BE2C (cell line): ENCODE measurements around the gene BAHCC1.
A peak's percentile ranks its signal among the peaks of the same experiment; 100 is the strongest.

Experiments used
- DNase-seq: peaks from one replicate; pipeline ENCODE4 v3.0.0-alpha.2; 2020
- H3K27me3 ChIP-seq: fragments of 250-450 bp; sonication (Bioruptor Pico); 2 replicates; pipeline ENCODE4 v1.5.1; 2020; ENCODE audit warnings: mild to moderate bottlenecking
- H3K36me3 ChIP-seq: fragments of 250-450 bp; sonication (Bioruptor Pico); 2 replicates; pipeline ENCODE4 v1.5.1; 2020; ENCODE audit warnings: mild to moderate bottlenecking
- H3K4me1 ChIP-seq: fragments of 250-450 bp; sonication (Bioruptor Pico); 2 replicates; pipeline ENCODE4 v1.5.1; 2020
- H3K4me3 ChIP-seq: 2 replicates; pipeline ENCODE4 v1.5.1; 2011; ENCODE audit warnings: low read depth, low read length
- H3K9me3 ChIP-seq: fragments of 250-450 bp; sonication (Bioruptor Pico); 2 replicates; pipeline ENCODE4 v1.5.1; 2020
- TF ChIP-seq, protein P1 (sequence below): IDR thresholded peaks from 2 replicates; pipeline ENCODE4 v1.5.1; 2012; ENCODE audit warnings: mild to moderate bottlenecking, low read depth, low read length

The BAHCC1 gene

DNA sequence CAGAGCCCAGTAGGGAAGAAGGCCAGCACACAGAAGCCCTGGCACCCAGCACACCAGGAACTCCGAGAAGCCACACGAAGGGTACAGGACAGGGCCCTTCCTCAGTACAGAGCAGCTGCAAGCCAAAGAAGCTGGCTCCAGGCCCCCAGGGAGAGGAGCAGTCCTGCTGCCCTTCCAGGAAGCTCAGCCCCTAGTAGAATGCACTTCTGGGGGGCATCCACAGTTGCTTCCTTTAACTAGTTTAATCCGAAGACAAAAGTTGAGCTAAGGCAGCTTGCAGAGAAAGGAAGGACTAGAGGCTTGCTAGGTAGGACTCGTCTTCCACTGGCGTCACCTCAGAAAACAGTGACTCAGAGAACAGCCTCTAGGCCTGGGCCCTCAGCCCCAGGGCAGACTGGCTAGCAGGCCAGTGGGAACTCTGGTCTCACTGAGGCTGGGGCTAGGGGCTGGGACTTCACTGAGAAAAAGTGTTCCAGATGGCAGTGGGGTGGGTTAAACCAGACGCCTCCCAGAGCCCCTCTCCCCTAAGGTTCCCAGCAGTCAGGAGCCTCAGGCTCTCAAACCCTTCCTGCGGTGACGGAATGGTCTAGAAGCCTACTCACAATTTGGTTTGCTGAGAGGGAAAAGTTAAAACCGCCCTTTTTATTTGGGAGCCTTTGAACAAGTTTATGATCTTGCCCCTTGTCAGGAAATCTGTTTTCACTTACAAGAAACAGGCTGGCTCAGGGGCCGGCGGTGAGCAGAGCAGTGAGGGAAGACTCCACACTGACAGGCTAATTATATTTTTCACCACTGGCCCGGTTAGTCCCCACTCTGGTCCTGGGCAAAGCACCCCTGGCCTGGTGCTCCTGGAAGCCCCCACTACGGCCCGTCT, 75.9 kb downstream of the BAHCC1 start:
- no peaks in the 10 kb centered on the region for H3K4me1 ChIP-seq

DNA sequence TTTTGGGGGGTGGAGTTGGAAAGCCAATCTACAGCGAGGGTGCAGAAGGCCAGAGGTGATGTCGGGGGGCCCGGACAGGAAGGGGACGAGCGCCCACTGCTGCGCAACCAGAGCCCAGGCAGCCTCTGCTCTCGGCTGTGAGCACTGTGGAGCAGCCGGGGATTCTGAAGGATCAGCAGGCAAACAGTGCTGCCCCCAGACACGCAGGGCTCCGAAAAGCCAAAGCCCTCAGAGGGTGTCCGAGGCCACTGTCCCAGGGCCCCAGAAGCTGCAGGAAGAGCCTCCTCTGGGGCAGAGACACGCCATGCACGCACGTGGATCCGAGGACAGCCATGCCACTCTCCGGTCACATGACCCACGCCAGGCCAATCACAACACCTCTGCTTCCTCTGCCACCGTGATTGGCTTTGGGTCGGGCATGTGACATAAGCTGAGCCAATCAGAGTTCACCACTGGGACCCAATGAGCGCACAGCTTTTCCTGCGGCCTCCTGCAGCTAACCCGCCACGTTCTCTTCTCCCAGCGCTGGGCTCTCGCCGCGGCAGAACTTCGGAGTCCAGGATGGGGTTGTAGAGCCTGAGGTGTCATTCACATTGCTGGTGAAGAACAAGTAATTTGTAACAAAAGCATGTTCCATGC, 76.7 kb downstream of the BAHCC1 start:
- Histone ChIP-seq H3K36me3 (no peaks in the 10 kb centered on the region), H3K4me1 (no peaks in the 10 kb centered on the region), H3K9me3 (no peaks in the 10 kb centered on the region), H3K4me3 (no peak overlapping the region), H3K27me3 (no peaks in the 10 kb centered on the region)
- peak; percentile 56 for DNase-seq
- TF ChIP-seq, protein P1, sequence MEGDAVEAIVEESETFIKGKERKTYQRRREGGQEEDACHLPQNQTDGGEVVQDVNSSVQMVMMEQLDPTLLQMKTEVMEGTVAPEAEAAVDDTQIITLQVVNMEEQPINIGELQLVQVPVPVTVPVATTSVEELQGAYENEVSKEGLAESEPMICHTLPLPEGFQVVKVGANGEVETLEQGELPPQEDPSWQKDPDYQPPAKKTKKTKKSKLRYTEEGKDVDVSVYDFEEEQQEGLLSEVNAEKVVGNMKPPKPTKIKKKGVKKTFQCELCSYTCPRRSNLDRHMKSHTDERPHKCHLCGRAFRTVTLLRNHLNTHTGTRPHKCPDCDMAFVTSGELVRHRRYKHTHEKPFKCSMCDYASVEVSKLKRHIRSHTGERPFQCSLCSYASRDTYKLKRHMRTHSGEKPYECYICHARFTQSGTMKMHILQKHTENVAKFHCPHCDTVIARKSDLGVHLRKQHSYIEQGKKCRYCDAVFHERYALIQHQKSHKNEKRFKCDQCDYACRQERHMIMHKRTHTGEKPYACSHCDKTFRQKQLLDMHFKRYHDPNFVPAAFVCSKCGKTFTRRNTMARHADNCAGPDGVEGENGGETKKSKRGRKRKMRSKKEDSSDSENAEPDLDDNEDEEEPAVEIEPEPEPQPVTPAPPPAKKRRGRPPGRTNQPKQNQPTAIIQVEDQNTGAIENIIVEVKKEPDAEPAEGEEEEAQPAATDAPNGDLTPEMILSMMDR: no peak

More for the DNA sequence above, 75.9 kb downstream of the BAHCC1 start:
- no peaks in the 10 kb centered on the region for H3K27me3 ChIP-seq
- no peaks in the 10 kb centered on the region for H3K9me3 ChIP-seq
- DNase-seq: no peak
- H3K4me3 ChIP-seq: no peak overlapping the region
- TF ChIP-seq, protein P1: no peak
- H3K36me3 ChIP-seq: no peaks in the 10 kb centered on the region

DNA sequence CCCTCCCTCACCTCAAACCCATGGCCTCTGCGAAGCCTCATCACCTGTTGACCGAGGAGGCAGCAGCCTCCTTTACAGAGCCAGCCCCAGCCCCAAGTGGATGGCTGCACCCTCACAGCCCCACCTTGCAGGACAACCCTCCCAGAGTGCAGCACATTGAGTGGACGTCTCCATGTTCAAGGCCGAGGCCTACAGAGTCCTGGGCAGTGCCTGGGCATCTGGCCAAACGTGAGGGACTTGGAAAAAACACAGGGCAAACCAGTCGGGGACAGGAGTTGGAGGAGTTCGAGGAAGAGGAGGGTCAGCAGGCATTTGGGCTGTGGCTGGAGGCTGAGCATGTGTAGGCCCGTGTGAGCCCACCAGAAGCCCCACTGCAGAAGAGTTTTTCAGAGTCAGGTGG, 77.8 kb downstream of the BAHCC1 start:
- TF ChIP-seq, protein P1: no peak
- DNase-seq: no peak
- H3K27me3 ChIP-seq: no peaks in the 10 kb centered on the region
- no peaks in the 10 kb centered on the region for H3K9me3 ChIP-seq
- H3K4me3 ChIP-seq: no peak overlapping the region
- H3K4me1 ChIP-seq: no peaks in the 10 kb centered on the region
- H3K36me3 ChIP-seq: no peaks in the 10 kb centered on the region

DNA sequence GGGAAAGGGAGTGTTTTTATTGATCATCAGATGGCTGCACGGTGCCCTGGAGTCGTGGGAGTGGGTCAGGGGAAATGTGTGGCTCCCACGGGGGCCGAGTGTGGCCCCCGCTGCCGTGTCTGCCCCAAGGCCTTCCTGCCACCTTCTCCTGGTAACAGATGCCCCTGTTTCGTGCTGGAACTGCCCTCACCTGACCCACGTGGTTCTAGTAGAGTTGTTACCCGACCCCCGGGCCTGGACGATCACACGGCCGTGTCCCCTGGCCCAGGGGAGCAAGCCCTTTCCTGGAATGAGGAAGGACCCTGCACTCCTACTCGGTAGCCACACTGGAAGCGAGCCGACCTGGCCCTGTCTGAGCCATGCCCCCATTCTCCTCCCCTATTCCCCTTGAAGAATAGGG, 79.7 kb downstream of the BAHCC1 start:
- Histone ChIP-seq H3K4me3 (no peak overlapping the region), H3K36me3 (no peaks in the 10 kb centered on the region), H3K27me3 (no peaks in the 10 kb centered on the region), H3K4me1 (peaks cover 4% of the 10 kb centered on the region; the same call in 1 of the 2 replicates), H3K9me3 (no peaks in the 10 kb centered on the region)
- TF ChIP-seq, protein P1: no peak
- DNase-seq: no peak

DNA sequence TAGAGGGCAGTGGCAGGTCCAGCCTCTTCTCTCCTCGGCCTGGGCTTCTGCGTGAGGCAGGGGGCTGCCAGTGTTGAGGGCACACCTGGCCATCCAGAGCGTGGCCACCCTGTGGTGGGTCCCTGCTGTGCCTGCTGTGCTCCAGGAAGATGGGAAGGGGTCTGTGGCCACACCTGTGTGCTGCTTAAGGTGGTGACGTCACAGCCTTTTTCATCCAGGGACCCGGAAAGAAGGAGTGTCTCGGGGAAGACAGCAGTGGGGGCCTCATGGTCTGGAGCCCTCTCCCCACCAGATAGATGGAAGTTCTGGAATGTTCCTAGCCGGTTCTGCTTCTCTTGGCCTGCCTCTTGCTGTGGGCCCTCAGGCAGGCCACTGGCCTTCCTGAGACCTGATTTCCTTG, 80.8 kb downstream of the BAHCC1 start:
- H3K27me3 ChIP-seq: no peaks in the 10 kb centered on the region
- TF ChIP-seq, protein P1: no peak
- H3K4me3 ChIP-seq: no peak overlapping the region
- DNase-seq: no peak
- H3K36me3 ChIP-seq: no peaks in the 10 kb centered on the region
- H3K4me1 ChIP-seq: peaks cover 5% of the 10 kb centered on the region; the same call in 1 of the 2 replicates
- H3K9me3 ChIP-seq: no peaks in the 10 kb centered on the region

DNA sequence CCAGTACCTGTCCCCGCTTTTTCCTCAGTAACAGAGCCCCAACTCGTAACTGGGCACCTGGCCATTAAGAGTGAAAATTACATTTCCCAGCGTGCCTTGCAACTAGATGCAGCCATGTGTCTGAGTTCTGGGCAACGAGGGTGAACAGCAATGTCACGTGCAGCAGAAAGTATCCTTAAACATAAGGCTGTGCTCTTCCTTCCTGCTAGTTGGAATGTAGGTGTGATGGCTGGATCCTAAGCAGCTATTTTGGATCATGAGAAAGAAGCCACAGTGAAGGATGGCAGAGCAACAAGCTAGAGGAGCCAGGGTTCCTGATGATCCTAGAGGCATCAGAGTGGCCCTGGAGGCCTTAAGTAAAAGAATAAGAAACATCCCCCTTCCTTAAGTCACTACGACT, 81.4 kb downstream of the BAHCC1 start:
- Histone ChIP-seq H3K9me3 (no peaks in the 10 kb centered on the region), H3K27me3 (no peaks in the 10 kb centered on the region), H3K4me1 (peaks cover 5% of the 10 kb centered on the region; the same call in 1 of the 2 replicates), H3K4me3 (no peak overlapping the region), H3K36me3 (no peaks in the 10 kb centered on the region)
- DNase-seq: no peak
- TF ChIP-seq, protein P1: no peak
